Breast epithelium (tissue), 3 donors: ENCODE data around the gene NSD2.
"Not testable (repeated sequence)": the region's sequence is repeated elsewhere in the genome, so short reads cannot be mapped to it uniquely, and the experiment has no call there.

ENCODE experiments used
- CTCF ChIP-seq, 3 donors: fragments of 450-650 bp; IDR thresholded peaks; one replicate each; pipeline ENCODE4 v1.5.1; 2016 to 2017; ENCODE audit warnings: antibody characterized with exemption in 3 of 3, mild to moderate bottlenecking in 3 of 3, moderate library complexity in 3 of 3
- POLR2A ChIP-seq: fragments of 450-650 bp; IDR thresholded peaks from one replicate; pipeline ENCODE4 v1.6.1; 2016; ENCODE audit warnings: antibody characterized with exemption, mild to moderate bottlenecking, moderate library complexity
- POLR2AphosphoS5 ChIP-seq, 3 donors: sonication (generic); formaldehyde crosslinking; IDR thresholded peaks; one replicate each; pipeline ENCODE4 v1.6.1; 2017; ENCODE audit warnings: antibody characterized with exemption in 3 of 3

- TF ChIP-seq POLR2A; CTCF (IDR thresholded peaks at IDR 0.05); POLR2AphosphoS5 (IDR thresholded peaks at IDR 0.05): not testable (repeated sequence)
Measured at GRCh38 chr4:1844618-1845017, 26.6 kb upstream of the NSD2 start.
